DOHH2 (cell line): ENCODE measurements around the gene SIK2.

Experiments
- H3F3A ChIP-seq: fragments of 200-600 bp; sonication (generic), shearing (Covaris generic); 2 replicates; pipeline ENCODE4 v1.6.0; 2016; ENCODE audit warnings: antibody characterized with exemption, mild to moderate bottlenecking; ENCODE audit not compliant: control insufficient read depth, insufficient read depth
- H3K27ac ChIP-seq: fragments of 200-600 bp; sonication (generic); 2 replicates; pipeline ENCODE4 v1.5.1; 2014; ENCODE audit warnings: low read depth, mild to moderate bottlenecking, low read length, moderate library complexity
- H3K27me3 ChIP-seq: fragments of 200-600 bp; sonication (generic); 2 replicates; pipeline ENCODE4 v1.6.1; 2014; ENCODE audit warnings: mild to moderate bottlenecking, low read length, mixed read lengths; ENCODE audit not compliant: control insufficient read depth
- H3K36me3 ChIP-seq: fragments of 200-600 bp; sonication (generic); 2 replicates; pipeline ENCODE4 v1.6.1; 2014; ENCODE audit warnings: mild to moderate bottlenecking, low read length, moderate library complexity, mixed read lengths; ENCODE audit not compliant: control insufficient read depth
- H3K4me1 ChIP-seq: fragments of 200-600 bp; sonication (generic); 2 replicates; pipeline ENCODE4 v1.6.1; 2014; ENCODE audit warnings: mild to moderate bottlenecking, low read length, mixed read lengths; ENCODE audit not compliant: control insufficient read depth
- H3K4me2 ChIP-seq: fragments of 200-600 bp; sonication (generic); 2 replicates; pipeline ENCODE4 v1.6.0; 2014; ENCODE audit warnings: mild to moderate bottlenecking, low read length, moderate library complexity
- H3K4me3 ChIP-seq: fragments of 200-600 bp; sonication (generic); 2 replicates; pipeline ENCODE4 v1.5.1; 2014; ENCODE audit warnings: mild to moderate bottlenecking, low read length, mixed read lengths
- H3K79me2 ChIP-seq: fragments of 200-600 bp; sonication (generic); 2 replicates; pipeline ENCODE4 v1.6.1; 2014; ENCODE audit warnings: mild to moderate bottlenecking, low read length, mixed read lengths; ENCODE audit not compliant: control insufficient read depth
- H3K9me2 ChIP-seq: fragments of 200-600 bp; sonication (generic); replicated peaks from 2 replicates; pipeline ENCODE4 v1.6.1; 2014; ENCODE audit warnings: mild to moderate bottlenecking, low read length, mixed read lengths; ENCODE audit not compliant: control insufficient read depth
- H3K9me3 ChIP-seq: fragments of 200-600 bp; sonication (generic); 2 replicates; pipeline ENCODE4 v1.6.1; 2014; ENCODE audit warnings: antibody characterized with exemption, low read length, mixed read lengths; ENCODE audit not compliant: control insufficient read depth, insufficient read depth
- H4K20me1 ChIP-seq: fragments of 200-600 bp; sonication (generic); 2 replicates; pipeline ENCODE4 v1.6.0; 2014; ENCODE audit warnings: low read depth, mild to moderate bottlenecking, antibody characterized with exemption, low read length, moderate library complexity; ENCODE audit not compliant: control insufficient read depth, insufficient read depth
- CTCF ChIP-seq: fragments of 200-600 bp; sonication (generic); IDR thresholded peaks from one replicate; pipeline ENCODE4 v1.5.1; 2014; ENCODE audit warnings: antibody characterized with exemption, mild to moderate bottlenecking, low read depth, low read length; ENCODE audit not compliant: poor library complexity, severe bottlenecking
- EZH2phosphoT487 ChIP-seq: fragments of 200-600 bp; sonication (generic); IDR thresholded peaks from 2 replicates; pipeline ENCODE4 v1.6.1; 2017; ENCODE audit warnings: borderline replicate concordance, mild to moderate bottlenecking, antibody characterized with exemption, low read length, moderate library complexity, mixed read lengths

SIK2 gene

GRCh38 chr11:111745719-111746504, 143.7 kb downstream of the SIK2 start:
- H3K79me2 ChIP-seq = no peaks in the 10 kb centered on the region
- H3K4me2 ChIP-seq = no peak overlapping the region
- no peaks in the 10 kb centered on the region for H3K4me1 ChIP-seq
- peaks cover 90% of the 10 kb centered on the region for H3K36me3 ChIP-seq
- H3K9me3 ChIP-seq = no peaks in the 10 kb centered on the region
- no peaks in the 10 kb centered on the region for H3F3A ChIP-seq
- H3K9me2 ChIP-seq = no peaks in the 10 kb centered on the region
- H3K4me3 ChIP-seq = no peak overlapping the region
- no peaks in the 10 kb centered on the region for H3K27me3 ChIP-seq
- no peak overlapping the region for H3K27ac ChIP-seq
- H4K20me1 ChIP-seq = no peaks in the 10 kb centered on the region
- no peak for TF ChIP-seq EZH2phosphoT487
- TF ChIP-seq CTCF = no peak

- no peak for TF ChIP-seq EZH2phosphoT487
- no peak for TF ChIP-seq CTCF
- no peaks in the 10 kb centered on the region for H3K4me1 ChIP-seq
- no peaks in the 10 kb centered on the region for H3K9me3 ChIP-seq
- no peaks in the 10 kb centered on the region for H3K27me3 ChIP-seq
- no peak overlapping the region for H3K4me2 ChIP-seq
- no peak overlapping the region for H3K27ac ChIP-seq
- no peak overlapping the region for H3K4me3 ChIP-seq
- H3K9me2 ChIP-seq = no peaks in the 10 kb centered on the region
- H3F3A ChIP-seq = no peaks in the 10 kb centered on the region
- no peaks in the 10 kb centered on the region for H3K79me2 ChIP-seq
- H4K20me1 ChIP-seq = no peaks in the 10 kb centered on the region
- H3K36me3 ChIP-seq = peaks cover 91% of the 10 kb centered on the region
Observed at GRCh38 chr11:111748035-111748804, 146.0 kb downstream of the SIK2 start.

- H3K27me3 ChIP-seq = no peaks in the 10 kb centered on the region
- TF ChIP-seq CTCF = no peak
- TF ChIP-seq EZH2phosphoT487 = no peak
- no peaks in the 10 kb centered on the region for H3F3A ChIP-seq
- H3K27ac ChIP-seq = no peak overlapping the region
- H3K4me3 ChIP-seq = no peak overlapping the region
- H3K4me2 ChIP-seq = no peak overlapping the region
- H3K36me3 ChIP-seq = peaks cover 91% of the 10 kb centered on the region
- no peaks in the 10 kb centered on the region for H3K9me2 ChIP-seq
- no peaks in the 10 kb centered on the region for H3K79me2 ChIP-seq
- no peaks in the 10 kb centered on the region for H3K9me3 ChIP-seq
- no peaks in the 10 kb centered on the region for H4K20me1 ChIP-seq
- H3K4me1 ChIP-seq = no peaks in the 10 kb centered on the region
Observed at GRCh38 chr11:111749646-111750045, 147.4 kb downstream of the SIK2 start.
